8988T (cell line): ENCODE results near the gene STX7.
"Not testable (repeated sequence)": the region's sequence is repeated elsewhere in the genome, so short reads cannot be mapped to it uniquely, and the experiment has no call there.

Experiments used
- DNase-seq: peaks from one replicate; pipeline ENCODE4 v3.0.0; 2011

STX7 gene

GRCh38 chr6:132512638-132513632, at the start of gene STX7:
STX7 (minus strand) TSS chr6:132513116; CDS start chr6:132503530, 9,586 bp downstream.
- DNase-seq: peak; percentile 70

GRCh38 chr6:132560087-132560486, 47.2 kb upstream of the STX7 start:
- DNase-seq: not testable (repeated sequence)

GRCh38 chr6:132552372-132552771, 39.5 kb upstream of the STX7 start, which contains the start of gene TAAR8:
TAAR8 (plus strand) TSS chr6:132552672; CDS start chr6:132552693, 21 bp downstream.
- no peak for DNase-seq

GRCh38 chr6:132551214-132551613, 38.3 kb upstream of the STX7 start:
- no peak for DNase-seq

GRCh38 chr6:132548746-132549463, 36.0 kb upstream of the STX7 start:
- no peak for DNase-seq

- no peak for DNase-seq
Observed at GRCh38 chr6:132544826-132545225, 31.9 kb upstream of the STX7 start.

GRCh38 chr6:132537977-132538376, 25.1 kb upstream of the STX7 start, which contains the start of gene TAAR9:
TAAR9 (plus strand) TSS chr6:132538277; CDS start chr6:132538290, 13 bp downstream.
- DNase-seq: no peak

GRCh38 chr6:132537145-132537544, 24.2 kb upstream of the STX7 start:
- DNase-seq: no peak

GRCh38 chr6:132534546-132534945, 21.6 kb upstream of the STX7 start:
- not testable (repeated sequence) for DNase-seq

GRCh38 chr6:132530293-132530974, 17.5 kb upstream of the STX7 start:
- no peak for DNase-seq

GRCh38 chr6:132527791-132528190, 14.9 kb upstream of the STX7 start:
- no peak for DNase-seq

GRCh38 chr6:132526461-132526860, 13.5 kb upstream of the STX7 start:
- DNase-seq: no peak

- no peak for DNase-seq
Observed at GRCh38 chr6:132525866-132526265, 12.9 kb upstream of the STX7 start.

- no peak for DNase-seq
Observed at GRCh38 chr6:132524646-132525045, 11.7 kb upstream of the STX7 start.

- DNase-seq: no peak
Observed at GRCh38 chr6:132520953-132521352, 8.0 kb upstream of the STX7 start.

- no peak for DNase-seq
Observed at GRCh38 chr6:132515386-132515785, 2.5 kb upstream of the STX7 start.

- no peak for DNase-seq
Observed at GRCh38 chr6:132513831-132514545, 1.1 kb upstream of the STX7 start.

- DNase-seq: no peak
Observed at GRCh38 chr6:132512342-132512637, 626 bp downstream of the STX7 start.

- DNase-seq: no peak
Observed at GRCh38 chr6:132511831-132512220, 1.1 kb downstream of the STX7 start.

GRCh38 chr6:132511210-132511830, 1.6 kb downstream of the STX7 start:
- DNase-seq: no peak

GRCh38 chr6:132506869-132507808, 5.8 kb downstream of the STX7 start:
- DNase-seq: no peak
